GM19099 (cell line): ENCODE data around the gene RGL1.

Experiments
- POLR2A ChIP-seq: IDR thresholded peaks from 3 replicates; pipeline ENCODE4 v1.6.1; 2011; ENCODE audit warnings: low read depth; ENCODE audit not compliant: insufficient read length; ENCODE audit errors: extremely low read depth

RGL1 gene

GRCh38 chr1:183898001-183898396 lies 93.1 kb downstream of the RGL1 start:
- no peak for TF ChIP-seq POLR2A

- TF ChIP-seq POLR2A = no peak
Measured at GRCh38 chr1:183898610-183899009, 93.7 kb downstream of the RGL1 start.

- no peak for TF ChIP-seq POLR2A
Measured at GRCh38 chr1:183901748-183902330, 96.9 kb downstream of the RGL1 start.

GRCh38 chr1:183903101-183903500 lies 98.2 kb downstream of the RGL1 start:
- TF ChIP-seq POLR2A = no peak

- no peak for TF ChIP-seq POLR2A
Measured at GRCh38 chr1:183905508-183906113, 100.7 kb downstream of the RGL1 start.

- no peak for TF ChIP-seq POLR2A
Measured at GRCh38 chr1:183907070-183907469, 102.2 kb downstream of the RGL1 start.

GRCh38 chr1:183908079-183908478 lies 103.2 kb downstream of the RGL1 start:
- TF ChIP-seq POLR2A = no peak

GRCh38 chr1:183909672-183910071 lies 104.8 kb downstream of the RGL1 start:
- no peak for TF ChIP-seq POLR2A

GRCh38 chr1:183910845-183911244 lies 105.9 kb downstream of the RGL1 start:
- TF ChIP-seq POLR2A = no peak

GRCh38 chr1:183911285-183911684 lies 106.4 kb downstream of the RGL1 start:
- peak; percentile 26 for TF ChIP-seq POLR2A

GRCh38 chr1:183912265-183912886 lies 107.5 kb downstream of the RGL1 start:
- no peak for TF ChIP-seq POLR2A

GRCh38 chr1:183913567-183913993 lies 108.7 kb downstream of the RGL1 start:
- TF ChIP-seq POLR2A = no peak

- no peak for TF ChIP-seq POLR2A
Measured at GRCh38 chr1:183914276-183914675, 109.4 kb downstream of the RGL1 start.

GRCh38 chr1:183914891-183915290 lies 110.0 kb downstream of the RGL1 start:
- no peak for TF ChIP-seq POLR2A

GRCh38 chr1:183915625-183916510 lies 110.9 kb downstream of the RGL1 start:
- no peak for TF ChIP-seq POLR2A
